HG03066 (cell line): ENCODE results near the gene SLC38A4.
"Not testable (repeated sequence)": the region's sequence is repeated elsewhere in the genome, so short reads cannot be mapped to it uniquely, and the experiment has no call there.

ENCODE experiments used
- ATAC-seq: cut with Tn5 transposase; IDR thresholded peaks from one replicate; pipeline ENCODE4 v1.9.1; 2021; ENCODE audit warnings: low read depth; ENCODE audit not compliant: unreplicated experiment

The SLC38A4 gene

DNA sequence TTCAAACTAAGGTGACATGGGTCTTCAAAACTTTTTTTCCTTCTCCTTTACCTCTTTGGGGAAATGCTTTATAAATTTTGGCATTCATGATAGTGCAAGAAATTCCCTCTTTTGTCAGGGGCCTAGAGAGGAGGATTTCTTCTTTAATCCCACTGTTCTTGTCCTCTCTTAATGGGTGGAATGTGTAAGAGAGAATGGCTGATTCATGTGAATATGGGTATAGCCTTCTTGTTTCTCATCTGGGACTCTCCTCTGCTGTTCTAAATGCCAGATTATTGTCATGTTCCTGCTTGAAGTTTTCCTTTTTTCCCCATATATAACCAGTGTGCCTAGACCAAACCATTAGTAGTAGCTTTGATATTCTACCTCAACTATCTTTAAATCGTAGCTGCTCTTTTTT lies 46.7 kb downstream of the SLC38A4 start:
- no peak for ATAC-seq

- no peak for ATAC-seq
Observed at GRCh38 chr12:46778415-46778814, 47.4 kb downstream of the SLC38A4 start.

DNA sequence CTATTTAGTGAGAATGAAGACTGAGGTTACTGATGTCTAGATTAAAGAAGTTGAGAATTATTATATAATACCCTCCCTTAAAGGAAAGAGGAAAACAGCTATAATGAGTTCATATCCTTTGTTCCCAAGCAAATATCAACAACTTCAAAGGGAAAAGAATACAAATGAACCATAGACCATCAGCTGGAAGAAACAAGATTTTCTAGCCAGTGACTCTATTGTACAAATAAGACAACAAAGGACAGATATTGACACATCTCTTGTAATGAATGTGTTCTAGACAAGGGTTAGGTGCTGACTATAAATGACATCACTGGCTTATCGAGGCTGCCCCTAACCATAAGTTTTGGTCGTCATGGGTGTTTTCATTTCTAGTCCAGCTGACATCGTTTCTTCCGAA lies 48.2 kb downstream of the SLC38A4 start:
- no peak for ATAC-seq

DNA sequence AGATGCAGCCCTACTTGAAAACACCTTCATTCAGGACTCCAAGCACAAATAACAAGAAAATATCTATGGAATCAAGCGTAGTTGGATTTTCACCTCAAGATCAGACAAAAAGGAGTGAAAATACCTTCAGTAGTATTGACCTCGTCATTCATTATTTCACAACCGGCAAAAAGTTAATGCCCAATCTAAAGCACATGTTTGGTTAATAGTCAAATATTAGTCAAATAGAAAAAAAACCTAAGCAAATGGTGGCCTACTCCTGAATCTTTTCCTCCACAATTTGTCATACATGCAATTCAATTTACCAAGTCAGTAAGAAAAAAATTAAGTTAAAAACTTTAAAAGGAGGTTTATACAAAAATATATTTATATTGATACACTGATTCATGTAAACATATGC lies 50.0 kb downstream of the SLC38A4 start:
- ATAC-seq = no peak

DNA sequence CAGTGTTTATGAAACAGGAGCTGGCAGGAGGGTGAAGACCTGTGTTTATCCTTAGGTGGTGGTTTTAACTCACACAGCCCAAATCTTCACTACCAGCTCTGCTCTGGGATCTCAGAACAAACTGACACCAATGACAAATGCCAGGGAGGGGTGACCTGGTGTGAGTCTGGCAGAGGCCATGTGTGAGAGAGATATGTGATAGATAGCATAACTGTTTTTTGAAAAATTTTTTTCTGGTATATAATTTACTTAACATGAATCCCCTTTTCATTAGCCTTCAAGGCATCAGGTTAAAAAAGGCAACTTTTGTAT lies 51.5 kb downstream of the SLC38A4 start:
- ATAC-seq = no peak

- ATAC-seq = no peak
Observed at GRCh38 chr12:46773586-46774321, 52.0 kb downstream of the SLC38A4 start.

- ATAC-seq = no peak
Observed at GRCh38 chr12:46771268-46771827, 54.4 kb downstream of the SLC38A4 start.

- no peak for ATAC-seq
Observed at GRCh38 chr12:46770501-46771183, 55.2 kb downstream of the SLC38A4 start.

DNA sequence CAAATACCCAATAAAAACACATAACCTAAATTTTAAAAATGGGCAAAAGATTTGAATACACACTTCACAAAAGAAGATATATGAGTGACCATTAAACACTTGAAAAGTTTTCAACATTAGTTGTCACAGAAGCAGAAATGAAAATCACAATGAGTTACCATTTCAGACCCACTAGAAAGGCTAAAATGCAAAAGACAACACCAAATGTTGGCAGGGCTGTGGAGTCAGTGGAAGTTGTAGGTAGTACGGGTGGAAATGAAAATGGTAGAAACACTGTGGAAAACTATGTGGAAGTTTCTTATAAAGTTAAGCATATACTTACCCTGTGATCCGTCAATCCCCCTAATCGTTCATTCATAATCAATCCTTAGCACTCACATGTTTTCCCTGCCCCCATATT lies 61.8 kb downstream of the SLC38A4 start:
- no peak for ATAC-seq

DNA sequence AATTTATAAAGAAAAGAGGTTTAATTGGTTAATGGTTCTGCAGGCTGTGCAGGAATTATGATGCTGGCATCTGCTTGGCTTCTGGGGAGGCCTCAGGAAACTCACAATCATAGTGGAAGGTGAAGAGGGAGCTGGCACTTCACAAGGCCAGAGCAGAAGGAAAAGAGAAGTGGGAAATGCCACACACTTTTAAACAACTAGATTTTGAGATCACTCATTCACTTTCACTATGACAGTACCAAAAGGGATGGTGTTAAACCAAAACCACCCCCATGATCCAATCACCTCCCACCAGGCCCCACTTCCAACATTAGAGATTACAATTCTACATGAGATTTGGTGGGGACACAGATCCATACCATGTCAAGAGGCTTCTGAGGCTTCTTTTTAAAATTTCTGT lies 62.6 kb downstream of the SLC38A4 start:
- ATAC-seq = no peak

- no peak for ATAC-seq
Observed at GRCh38 chr12:46754550-46754949, 71.2 kb downstream of the SLC38A4 start.

- ATAC-seq = no peak
Observed at GRCh38 chr12:46752396-46752795, 73.4 kb downstream of the SLC38A4 start.

GRCh38 chr12:46751173-46751572 lies 74.6 kb downstream of the SLC38A4 start:
- no peak for ATAC-seq

GRCh38 chr12:46749322-46749721 lies 76.5 kb downstream of the SLC38A4 start:
- no peak for ATAC-seq

GRCh38 chr12:46744283-46744682 lies 81.5 kb downstream of the SLC38A4 start:
- no peak for ATAC-seq

DNA sequence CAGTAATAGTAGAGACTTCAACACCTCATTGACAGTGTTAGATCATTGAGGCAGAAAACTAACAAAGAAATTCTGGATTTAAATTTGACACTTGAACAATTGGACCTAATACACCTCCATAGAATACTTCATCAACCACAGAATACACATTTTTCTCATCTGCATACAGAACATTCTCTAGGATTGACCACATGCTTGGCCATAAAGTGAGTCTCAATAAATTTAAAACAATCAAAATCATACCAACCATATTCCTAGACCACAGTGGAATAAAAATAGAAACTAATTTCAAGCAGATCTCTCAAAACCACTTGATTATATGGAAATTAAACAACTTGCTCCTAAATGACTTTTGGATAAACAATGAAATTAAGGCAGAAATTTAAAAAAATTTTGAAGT lies 82.3 kb downstream of the SLC38A4 start:
- ATAC-seq = no peak

GRCh38 chr12:46742271-46742670 lies 83.5 kb downstream of the SLC38A4 start:
- not testable (repeated sequence) for ATAC-seq

DNA sequence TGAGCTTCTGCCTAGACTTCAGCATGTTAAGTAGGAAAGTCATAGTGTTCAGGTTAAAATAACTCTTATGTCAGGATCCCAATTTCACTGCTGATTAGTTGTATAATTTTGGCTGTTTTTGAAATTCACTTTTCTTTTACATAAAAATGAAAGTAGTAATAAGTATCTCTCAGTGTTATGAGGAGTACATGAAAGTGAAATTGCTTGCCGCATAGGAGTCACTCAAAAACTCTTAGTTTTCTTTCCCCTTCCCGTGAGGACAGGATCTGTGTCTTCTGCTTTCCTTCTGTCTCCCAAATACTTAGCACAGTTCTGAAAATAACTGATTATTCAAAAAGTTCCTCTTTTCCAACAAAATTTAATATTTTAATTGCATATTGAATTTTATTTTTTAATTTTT lies 100.5 kb downstream of the SLC38A4 start:
- no peak for ATAC-seq

- ATAC-seq = no peak
Observed at GRCh38 chr12:46723629-46724419, 102.0 kb downstream of the SLC38A4 start.

GRCh38 chr12:46722394-46723185 lies 103.2 kb downstream of the SLC38A4 start:
- ATAC-seq = no peak

GRCh38 chr12:46718495-46718894 lies 107.3 kb downstream of the SLC38A4 start:
- no peak for ATAC-seq
